ENCODE measurements around the gene POLR2F. TPM values are rescaled to one million over a fixed set of nuclear protein-coding genes. Genes with fewer than 3 reads are reported as not detected.
"Not testable (repeated sequence)": the region's sequence is repeated elsewhere in the genome, so short reads cannot be mapped to it uniquely, and the experiment has no call there.

Gene POLR2F
- total RNA-seq, 4 donors from 2014 or later = 60.1 to 66.8 (median 64.1) TPM

DNA sequence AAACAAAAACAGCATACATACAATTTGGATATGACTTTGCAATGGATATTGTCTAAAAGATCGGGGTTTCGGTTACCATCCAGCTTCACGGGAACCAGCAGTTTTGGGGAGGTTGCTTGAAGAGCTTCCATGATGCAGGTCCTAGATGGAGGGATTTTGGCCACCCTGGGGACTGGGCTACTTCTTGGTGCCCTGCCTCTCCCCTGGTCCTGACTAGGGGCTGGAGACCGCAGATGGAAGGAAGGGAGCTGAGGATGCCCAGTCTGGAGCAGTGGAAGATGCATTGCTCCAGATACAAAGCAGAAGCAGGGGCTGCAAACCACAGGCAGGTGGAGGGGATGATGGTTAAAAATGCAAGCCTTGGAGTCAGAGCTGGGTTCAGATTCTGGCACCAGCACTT lies 17.4 kb downstream of the POLR2F start:
- no peaks in the 10 kb centered on the region for H3K9me3 ChIP-seq
- no peak overlapping the region for H3K4me3 ChIP-seq
- H3K4me1 ChIP-seq = peaks cover 7% of the 10 kb centered on the region
- no peak overlapping the region for H3K27ac ChIP-seq
- 91% methylated on average over 4 of the region's 4 CpGs for WGBS
- no peak for TF ChIP-seq POLR2AphosphoS5 (IDR thresholded peaks at IDR 0.05)
- TF ChIP-seq, protein P1, sequence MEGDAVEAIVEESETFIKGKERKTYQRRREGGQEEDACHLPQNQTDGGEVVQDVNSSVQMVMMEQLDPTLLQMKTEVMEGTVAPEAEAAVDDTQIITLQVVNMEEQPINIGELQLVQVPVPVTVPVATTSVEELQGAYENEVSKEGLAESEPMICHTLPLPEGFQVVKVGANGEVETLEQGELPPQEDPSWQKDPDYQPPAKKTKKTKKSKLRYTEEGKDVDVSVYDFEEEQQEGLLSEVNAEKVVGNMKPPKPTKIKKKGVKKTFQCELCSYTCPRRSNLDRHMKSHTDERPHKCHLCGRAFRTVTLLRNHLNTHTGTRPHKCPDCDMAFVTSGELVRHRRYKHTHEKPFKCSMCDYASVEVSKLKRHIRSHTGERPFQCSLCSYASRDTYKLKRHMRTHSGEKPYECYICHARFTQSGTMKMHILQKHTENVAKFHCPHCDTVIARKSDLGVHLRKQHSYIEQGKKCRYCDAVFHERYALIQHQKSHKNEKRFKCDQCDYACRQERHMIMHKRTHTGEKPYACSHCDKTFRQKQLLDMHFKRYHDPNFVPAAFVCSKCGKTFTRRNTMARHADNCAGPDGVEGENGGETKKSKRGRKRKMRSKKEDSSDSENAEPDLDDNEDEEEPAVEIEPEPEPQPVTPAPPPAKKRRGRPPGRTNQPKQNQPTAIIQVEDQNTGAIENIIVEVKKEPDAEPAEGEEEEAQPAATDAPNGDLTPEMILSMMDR (IDR thresholded peaks at IDR 0.05) = no peak
- no peak for TF ChIP-seq POLR2A (IDR thresholded peaks at IDR 0.05)
- no peak for TF ChIP-seq EP300 (IDR thresholded peaks at IDR 0.05)
- no peaks in the 10 kb centered on the region for H3K27me3 ChIP-seq
- peaks cover 35% of the 10 kb centered on the region for H3K36me3 ChIP-seq
- DNase-seq (ENCODE audit: low spot score in 2 of 2) = no peak

DNA sequence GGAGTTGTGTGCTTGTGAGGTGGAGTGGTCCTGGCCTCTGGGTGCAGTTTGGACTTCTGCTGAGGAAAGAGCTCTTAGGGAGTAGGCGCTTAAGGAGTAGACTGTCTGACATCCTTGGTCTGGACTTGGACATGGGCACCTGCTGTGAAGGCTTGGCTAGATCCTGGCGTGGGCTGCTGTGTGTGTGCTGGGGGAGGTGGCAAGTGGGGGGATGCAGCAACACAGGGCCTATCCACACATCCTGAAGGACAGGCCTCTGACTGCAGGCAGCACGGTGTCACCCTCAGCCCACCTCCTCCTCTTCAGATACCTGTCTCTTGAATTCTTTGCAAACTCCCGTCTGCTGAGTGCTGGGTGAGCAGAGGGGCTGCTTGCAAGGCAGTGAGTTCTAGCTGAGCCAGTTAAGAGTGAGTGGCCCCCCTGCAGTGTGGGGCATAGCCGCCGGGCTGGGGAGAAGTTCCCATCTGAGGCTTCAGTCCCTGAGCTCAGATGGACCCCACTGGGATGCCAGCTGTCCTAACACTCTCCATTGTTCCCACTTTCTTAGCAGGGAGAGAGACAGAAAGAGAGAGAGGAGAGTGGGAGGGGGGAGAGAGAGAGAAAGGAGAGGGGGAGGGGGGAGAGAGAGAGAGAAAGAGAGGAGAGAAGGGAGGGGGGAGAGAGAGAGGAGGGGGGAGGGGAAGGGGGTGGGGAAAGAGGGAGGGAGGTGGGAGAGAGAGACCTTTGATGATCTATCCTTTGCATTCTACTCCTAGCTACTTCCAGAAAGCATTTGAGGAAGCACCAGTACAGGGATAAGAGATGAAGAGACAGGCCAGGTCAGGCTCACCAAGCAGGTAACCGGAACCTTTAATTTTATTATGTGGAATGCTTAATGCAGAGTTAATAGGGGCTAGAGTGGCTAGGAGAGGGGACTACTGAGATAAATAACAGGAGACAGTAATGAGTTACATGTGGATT lies 18.3 kb downstream of the POLR2F start:
- H3K4me1 ChIP-seq = peaks cover under 1% of the 10 kb centered on the region
- no peak for DNase-seq (ENCODE audit: low spot score in 2 of 2)
- H3K27me3 ChIP-seq = no peaks in the 10 kb centered on the region
- no peak overlapping the region for H3K27ac ChIP-seq
- TF ChIP-seq POLR2AphosphoS5 (IDR thresholded peaks at IDR 0.05) = no peak
- TF ChIP-seq EP300 (IDR thresholded peaks at IDR 0.05) = no peak
- TF ChIP-seq, protein P1 (IDR thresholded peaks at IDR 0.05) = no peak
- H3K9me3 ChIP-seq = no peaks in the 10 kb centered on the region
- no peak overlapping the region for H3K4me3 ChIP-seq
- peaks cover 33% of the 10 kb centered on the region for H3K36me3 ChIP-seq
- 77% methylated on average over 6 of the region's 7 CpGs for WGBS

DNA sequence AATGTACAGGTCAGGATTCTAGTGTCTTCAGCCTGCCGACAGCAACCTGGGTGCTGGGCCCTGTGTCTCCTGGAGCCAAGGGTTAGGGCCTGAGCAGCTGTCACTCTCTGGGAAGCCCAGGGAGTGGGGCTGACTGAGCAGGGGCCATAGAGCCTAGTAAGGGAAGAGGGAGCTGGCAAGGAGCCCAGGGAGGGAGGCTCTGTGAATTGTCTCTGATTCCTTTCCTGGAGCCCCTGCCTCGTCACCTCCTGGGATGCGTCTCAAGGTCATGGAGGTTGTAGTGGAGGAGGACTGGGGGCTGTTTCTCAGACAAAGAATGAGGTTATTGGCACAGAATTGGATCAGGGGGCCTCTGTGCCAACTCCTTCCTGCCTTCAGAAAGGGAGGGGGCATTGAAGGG lies 19.0 kb downstream of the POLR2F start:
- Histone ChIP-seq H3K36me3 (peaks cover 25% of the 10 kb centered on the region), H3K27me3 (no peaks in the 10 kb centered on the region), H3K9me3 (no peaks in the 10 kb centered on the region), H3K4me1 (no peaks in the 10 kb centered on the region), H3K4me3 (no peak overlapping the region), H3K27ac (no peak overlapping the region)
- DNase-seq (ENCODE audit: low spot score in 2 of 2) = no peak
- TF ChIP-seq POLR2A (IDR thresholded peaks at IDR 0.05) = no peak
- WGBS = 74% methylated on average over 3 of the region's 3 CpGs

DNA sequence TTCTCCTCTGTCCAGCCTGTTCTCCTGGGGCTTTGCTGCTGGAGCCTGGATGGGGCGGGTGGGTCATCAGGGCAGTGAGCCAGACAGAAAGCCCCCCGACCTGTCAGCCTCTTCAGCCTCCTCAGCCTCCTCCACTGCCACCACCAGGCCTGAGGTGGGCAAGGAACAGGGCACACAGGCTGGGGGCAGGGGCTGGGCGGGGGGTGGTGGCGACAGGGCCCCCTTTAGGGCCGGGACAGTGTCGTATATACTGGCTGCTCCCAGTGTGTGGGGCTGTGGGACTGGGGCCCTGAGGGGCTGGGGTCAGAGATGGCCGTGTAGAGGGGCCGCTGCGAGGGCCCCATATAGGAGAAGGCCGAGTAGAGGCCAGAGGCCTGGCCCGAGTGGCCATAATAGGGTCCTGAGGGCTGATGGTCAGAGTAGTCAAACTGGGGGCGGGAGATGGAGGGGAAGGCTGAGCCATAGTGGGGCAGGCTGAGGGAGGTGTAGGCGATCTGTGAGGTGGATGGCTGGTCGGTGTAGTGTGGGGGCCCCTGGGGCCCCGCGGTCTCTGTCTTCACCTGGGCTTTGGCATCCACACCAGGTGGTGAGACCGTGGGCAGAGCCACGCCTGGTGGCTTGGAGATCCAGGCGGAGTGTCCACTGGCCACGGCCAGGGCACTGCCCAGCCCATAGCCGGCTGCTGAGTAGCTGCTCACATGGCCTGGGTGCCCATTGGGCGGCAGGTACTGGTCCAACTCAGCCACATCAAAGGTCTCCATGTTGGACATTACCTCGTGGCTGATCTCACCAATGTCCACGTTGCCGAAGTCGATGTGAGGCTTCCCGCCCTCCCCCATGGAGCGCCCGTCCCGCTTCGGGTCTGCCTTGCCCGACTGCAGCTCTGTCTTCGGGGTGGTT lies 20.0 kb downstream of the POLR2F start:
- TF ChIP-seq POLR2AphosphoS5 (IDR thresholded peaks at IDR 0.05) = no peak
- TF ChIP-seq POLR2A (IDR thresholded peaks at IDR 0.05) = no peak
- TF ChIP-seq, protein P1 (IDR thresholded peaks at IDR 0.05) = no peak
- TF ChIP-seq EP300 (IDR thresholded peaks at IDR 0.05) = no peak
- no peak for DNase-seq (ENCODE audit: low spot score in 2 of 2)
- H3K36me3 ChIP-seq = peaks cover 15% of the 10 kb centered on the region

DNA sequence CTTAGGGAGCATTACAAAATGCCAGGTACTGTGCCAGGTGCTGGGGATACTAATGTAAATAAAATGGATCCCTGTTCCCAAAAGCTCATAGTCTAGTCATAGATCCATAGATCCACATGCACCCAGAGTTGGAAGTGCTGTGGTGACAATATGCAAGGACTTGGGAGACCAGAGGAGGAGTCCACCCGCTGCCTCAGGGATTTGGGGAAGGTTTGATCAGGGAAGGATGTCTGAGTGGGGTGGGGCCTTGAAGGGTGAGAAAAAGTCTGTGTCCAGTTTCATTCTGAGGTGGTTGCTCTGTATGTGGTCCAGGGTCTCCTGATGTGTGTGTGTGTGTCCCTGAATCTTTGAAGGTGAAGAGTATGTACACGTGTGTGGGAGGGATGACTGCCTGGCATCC lies 21.7 kb downstream of the POLR2F start:
- no peaks in the 10 kb centered on the region for H3K9me3 ChIP-seq
- no peak overlapping the region for H3K27ac ChIP-seq
- no peak overlapping the region for H3K4me3 ChIP-seq
- no peaks in the 10 kb centered on the region for H3K4me1 ChIP-seq
- H3K36me3 ChIP-seq = peaks cover 11% of the 10 kb centered on the region
- WGBS = 78% methylated on average over 2 of the region's 2 CpGs
- no peaks in the 10 kb centered on the region for H3K27me3 ChIP-seq
- DNase-seq (ENCODE audit: low spot score in 2 of 2) = no peak
- TF ChIP-seq POLR2A (IDR thresholded peaks at IDR 0.05) = no peak
- TF ChIP-seq, protein P1 (IDR thresholded peaks at IDR 0.05) = no peak
- no peak for TF ChIP-seq EP300 (IDR thresholded peaks at IDR 0.05)
- no peak for TF ChIP-seq POLR2AphosphoS5 (IDR thresholded peaks at IDR 0.05)

More for the DNA sequence above, 20.0 kb downstream of the POLR2F start:
- H3K9me3 ChIP-seq = no peaks in the 10 kb centered on the region
- H3K4me3 ChIP-seq = no peak overlapping the region
- no peaks in the 10 kb centered on the region for H3K27me3 ChIP-seq
- H3K27ac ChIP-seq = no peak overlapping the region
- WGBS = 89% methylated on average over 30 of the region's 33 CpGs
- H3K4me1 ChIP-seq = no peaks in the 10 kb centered on the region

DNA sequence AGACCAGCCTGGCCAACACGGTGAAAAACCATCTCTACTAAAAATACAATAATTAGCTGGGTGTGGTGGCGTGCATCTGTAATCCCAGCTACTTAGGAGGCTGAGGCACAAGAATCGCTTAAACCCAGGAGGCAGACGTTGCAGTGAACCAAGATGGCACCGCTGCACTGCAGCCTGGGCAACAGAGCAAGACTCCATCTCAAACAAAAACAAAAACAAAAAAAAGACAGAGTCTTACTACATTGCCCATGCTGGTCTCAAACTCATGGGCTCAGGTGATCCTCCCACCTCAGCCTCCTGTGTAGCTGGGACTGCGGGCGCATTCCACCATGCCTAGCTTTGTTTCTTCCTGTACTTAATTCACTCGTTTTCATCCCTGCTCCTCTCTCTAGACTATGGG lies 22.5 kb downstream of the POLR2F start:
- peaks cover 11% of the 10 kb centered on the region for H3K36me3 ChIP-seq
- DNase-seq (ENCODE audit: low spot score in 2 of 2); H3K9me3 ChIP-seq; H3K4me3 ChIP-seq; H3K27ac ChIP-seq; H3K4me1 ChIP-seq; H3K27me3 ChIP-seq: not testable (repeated sequence)
- WGBS = 89% methylated on average over 8 of the region's 8 CpGs

All from suprapubic skin (tissue), 4 donors.